ENCODE results near the gene RHBDL3. TPM values are rescaled to one million over a fixed set of nuclear protein-coding genes. Genes with fewer than 3 reads are reported as not detected.

The RHBDL3 gene
- polyA plus RNA-seq, 1 donor (not counting 4 experiments of a cell fraction or from before 2014, with no cell fraction given): not detected

DNA sequence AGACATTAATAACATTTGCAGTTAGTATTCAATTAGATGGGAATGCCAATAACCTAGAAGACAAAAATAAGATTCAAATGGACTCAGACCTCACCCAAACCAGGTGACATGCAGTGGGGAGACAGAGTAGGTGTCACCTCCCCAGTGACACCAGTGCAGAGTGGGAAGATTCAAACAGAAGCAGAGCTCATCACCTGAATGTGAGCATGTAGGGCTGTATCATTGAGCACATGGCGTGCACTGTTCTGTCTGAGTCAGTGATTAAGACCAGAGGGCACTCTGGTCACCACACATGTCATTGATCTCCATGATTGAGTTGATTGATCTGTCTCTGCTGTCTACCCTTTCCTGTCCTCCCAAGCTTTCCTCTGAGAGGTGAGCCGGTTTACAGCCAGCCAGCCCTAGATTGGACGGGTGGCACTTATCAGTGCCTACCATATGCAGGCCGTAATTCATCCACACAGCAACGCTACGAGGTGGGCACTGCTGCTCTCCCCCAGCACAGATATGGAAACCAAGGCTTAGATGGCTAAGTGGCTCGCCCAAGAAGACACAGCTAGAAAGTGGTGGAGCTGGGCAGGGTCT, 34.0 kb downstream of the RHBDL3 start:
- Histone ChIP-seq H3K79me2 (ENCODE audit: control insufficient read depth, insufficient read depth, low read length) (no peaks in the 10 kb centered on the region), H3K9ac (ENCODE audit: control insufficient read depth, extremely low read depth, insufficient read depth, low read length) (no peak overlapping the region), H3K36me3 (ENCODE audit: control insufficient read depth in 2 of 2, extremely low read depth in 1 of 2, insufficient read depth in 2 of 2, low read length in 2 of 2) (no peaks in the 10 kb centered on the region), H3K4me1 (ENCODE audit: control insufficient read depth, extremely low read depth, insufficient read depth, low read length) (no peaks in the 10 kb centered on the region), H4K20me1 (ENCODE audit: control insufficient read depth, extremely low read depth, insufficient read depth, low read length) (no peaks in the 10 kb centered on the region), H3K9me3 (ENCODE audit: control insufficient read depth, low read depth, low read length) (no peaks in the 10 kb centered on the region), H3K9me1 (ENCODE audit: control insufficient read depth, extremely low read depth, insufficient read depth, low read length) (no peaks in the 10 kb centered on the region), H3K27ac (ENCODE audit: control insufficient read depth, insufficient read depth, low read length) (no peak overlapping the region), H3K4me2 (ENCODE audit: control insufficient read depth, extremely low read depth, insufficient read depth, low read depth, low read length) (no peak overlapping the region), H3K4me3 (ENCODE audit: control insufficient read depth in 2 of 3, extremely low read depth in 1 of 3, insufficient read depth in 2 of 3, low read depth in 1 of 3, low read length in 3 of 3) (no peak overlapping the region), H3K27me3 (ENCODE audit: control insufficient read depth, extremely low read depth, insufficient read depth, low read length) (peaks cover 4% of the 10 kb centered on the region), H2AFZ (ENCODE audit: control insufficient read depth, low read length) (no peak overlapping the region)
- FAIRE-seq (no peak), DNase-seq (ENCODE audit: low read depth, low spot score) (no peak)
- dilution Hi-C loops (cut with MboI; ENCODE audit: extremely low pct_ligation_motif_present, low sequenced_read_pairs): no loop called here
- TF ChIP-seq CTCF (optimal IDR thresholded peaks at IDR 0.05 in 1 of 3, IDR thresholded peaks at IDR 0.05 in 1 of 3, conservative IDR thresholded peaks at IDR 0.05 in 1 of 3; ENCODE audit: extremely low read depth in 1 of 3, insufficient read depth in 2 of 3, low read length in 3 of 3): no peak
- TF ChIP-seq EZH2 (IDR thresholded peaks at IDR 0.05; ENCODE audit: low read length): no peak

- TF ChIP-seq EZH2 (IDR thresholded peaks at IDR 0.05; ENCODE audit: low read length): no peak
- TF ChIP-seq CTCF (optimal IDR thresholded peaks at IDR 0.05 in 1 of 3, IDR thresholded peaks at IDR 0.05 in 1 of 3, conservative IDR thresholded peaks at IDR 0.05 in 1 of 3; ENCODE audit: extremely low read depth in 1 of 3, insufficient read depth in 2 of 3, low read length in 3 of 3): no peak
- Histone ChIP-seq H3K4me3 (ENCODE audit: control insufficient read depth in 2 of 3, extremely low read depth in 1 of 3, insufficient read depth in 2 of 3, low read depth in 1 of 3, low read length in 3 of 3) (no peak overlapping the region), H3K4me1 (ENCODE audit: control insufficient read depth, extremely low read depth, insufficient read depth, low read length) (no peaks in the 10 kb centered on the region), H3K36me3 (ENCODE audit: control insufficient read depth in 2 of 2, extremely low read depth in 1 of 2, insufficient read depth in 2 of 2, low read length in 2 of 2) (no peaks in the 10 kb centered on the region), H3K4me2 (ENCODE audit: control insufficient read depth, extremely low read depth, insufficient read depth, low read depth, low read length) (no peak overlapping the region), H3K27me3 (ENCODE audit: control insufficient read depth, extremely low read depth, insufficient read depth, low read length) (no peaks in the 10 kb centered on the region), H4K20me1 (ENCODE audit: control insufficient read depth, extremely low read depth, insufficient read depth, low read length) (no peaks in the 10 kb centered on the region), H2AFZ (ENCODE audit: control insufficient read depth, low read length) (no peak overlapping the region), H3K9ac (ENCODE audit: control insufficient read depth, extremely low read depth, insufficient read depth, low read length) (no peak overlapping the region), H3K79me2 (ENCODE audit: control insufficient read depth, insufficient read depth, low read length) (no peaks in the 10 kb centered on the region), H3K9me3 (ENCODE audit: control insufficient read depth, low read depth, low read length) (no peaks in the 10 kb centered on the region), H3K9me1 (ENCODE audit: control insufficient read depth, extremely low read depth, insufficient read depth, low read length) (no peaks in the 10 kb centered on the region), H3K27ac (ENCODE audit: control insufficient read depth, insufficient read depth, low read length) (no peak overlapping the region)
- no peak for DNase-seq (ENCODE audit: low read depth, low spot score)
- dilution Hi-C loops (cut with MboI; ENCODE audit: extremely low pct_ligation_motif_present, low sequenced_read_pairs): no loop called here
- no peak for FAIRE-seq
These were observed 36.4 kb downstream of the RHBDL3 start for GRCh38 chr17:32302037-32302436.

Measured in keratinocyte (primary cell).